Subcutaneous adipose tissue (tissue), 4 donors: Measurements from ENCODE around the gene KRT1. TPM values are rescaled to one million over a fixed set of nuclear protein-coding genes. Genes with fewer than 3 reads are reported as not detected.

ENCODE experiments used
- CTCF ChIP-seq: fragments of 450-650 bp; IDR thresholded peaks from one replicate; pipeline ENCODE4 v1.5.1; 2016; ENCODE audit warnings: low read depth, mild to moderate bottlenecking, control low read depth, antibody characterized with exemption, moderate library complexity
- total RNA-seq, 4 donors: library from RNA; depleted of rRNA; stranded (reverse); fragments of >200 nt; gene quantifications; one replicate each; pipeline ENCODE4 v1.1.0, GENCODE V29; 2016

Gene KRT1
- total RNA-seq, 4 donors from 2014 or later: 0.38 TPM; not detected in 3

GRCh38 chr12:52692254-52692653 lies 12.0 kb upstream of the KRT1 start:
- TF ChIP-seq CTCF: no peak

- TF ChIP-seq CTCF: no peak
Measured at GRCh38 chr12:52691841-52692150, 11.6 kb upstream of the KRT1 start.

- no peak for TF ChIP-seq CTCF
Measured at GRCh38 chr12:52691076-52691840, 11.1 kb upstream of the KRT1 start.

- no peak for TF ChIP-seq CTCF
Measured at GRCh38 chr12:52690351-52691075, 10.3 kb upstream of the KRT1 start.

- no peak for TF ChIP-seq CTCF
Measured at GRCh38 chr12:52689936-52690335, 9.7 kb upstream of the KRT1 start.

- TF ChIP-seq CTCF: no peak
Measured at GRCh38 chr12:52689239-52689638, 9.0 kb upstream of the KRT1 start.

GRCh38 chr12:52688481-52688880 lies 8.3 kb upstream of the KRT1 start:
- no peak for TF ChIP-seq CTCF
